ENCODE data around the gene TSPAN9. TPM values are rescaled to one million over a fixed set of nuclear protein-coding genes. Genes with fewer than 3 reads are reported as not detected.
A peak's percentile ranks its signal among the peaks of the same experiment; 100 is the strongest.

Gene TSPAN9
- total RNA-seq, 1 experiment from 2014 or later: 13.2 TPM

- no peaks in the 10 kb centered on the region for H3K9me3 ChIP-seq (ENCODE audit: control insufficient read depth in 1 of 2, insufficient read depth in 1 of 2, low read depth in 1 of 2, low read length in 2 of 2)
- H4K20me1 ChIP-seq (ENCODE audit: insufficient read depth): no peaks in the 10 kb centered on the region
- no peaks in the 10 kb centered on the region for H3K79me2 ChIP-seq (ENCODE audit: insufficient read depth, low read length)
- no peaks in the 10 kb centered on the region; the same call in 1 of the 2 replicates for H3K27me3 ChIP-seq (ENCODE audit: insufficient read depth, low read length)
- ChIA-PET POLR2A (no interaction called here), RAD21 (ENCODE audit: low non-redundant PET in 1 of 2, low total read pairs in 2 of 2, uncharacterized antibody in 2 of 2, unreplicated experiment in 2 of 2) (interaction anchor here (1.0 to 1.9 kb wide), 4 partner anchors 40 to 202 kb away, joined by 3 to 7 read pairs (median 4); no protein-coding TSS in a partner anchor), CTCF (interaction anchor here (0.6 to 3.9 kb wide), 20 partner anchors 8 to 730 kb away, joined by 3 to 39 read pairs (median 4); no protein-coding TSS in a partner anchor)
- H3K4me3 ChIP-seq (replicated peaks in 1 of 2; ENCODE audit: low read depth in 1 of 2, low read length in 2 of 2): no peak overlapping the region
- DNase-seq (ENCODE audit: low read depth, low spot score): peak; percentile 72
- H3K27ac ChIP-seq (ENCODE audit: low read depth, low read length): no peak overlapping the region
- peak; percentile 61 for ATAC-seq
- H2AFZ ChIP-seq (ENCODE audit: low read depth, low read length, poor library complexity, severe bottlenecking): peak overlapping the region; percentile 63
- peak overlapping the region; percentile 15; the same call in 1 of the 2 replicates for H3K4me2 ChIP-seq (ENCODE audit: low read length)
- peaks cover 11 to 27% of the 10 kb centered on the region in 2 experiments; a peak in 3 of 4 replicates for H3K4me1 ChIP-seq (ENCODE audit: control insufficient read depth in 1 of 2, insufficient read depth in 2 of 2, low read length in 2 of 2)
- no TSS peak for BruUV-seq (replicated peaks)
- intact Hi-C loops (cut with micrococcal nuclease): loop anchor here (1.0 to 5.0 kb wide), 3 partner anchors 130 to 369 kb away; no protein-coding TSS in a partner anchor
- H3K36me3 ChIP-seq (ENCODE audit: control insufficient read depth in 1 of 2, insufficient read depth in 2 of 2, low read length in 2 of 2): no peaks in the 10 kb centered on the region
- no peak overlapping the region for H3K9ac ChIP-seq (ENCODE audit: low read length)
- TF ChIP-seq ZFX (IDR thresholded peaks at IDR 0.05) (no peak), YY1 (IDR thresholded peaks at IDR 0.05; ENCODE audit: extremely low read depth, insufficient replicate concordance, low read depth, low read length) (peak; percentile 34), ZNF274 (IDR thresholded peaks at IDR 0.05; ENCODE audit: low read depth, low read length) (no peak), EGR1 (IDR thresholded peaks at IDR 0.05; ENCODE audit: low read depth) (no peak), ATF3 (IDR thresholded peaks at IDR 0.05) (no peak), RAD21 (IDR thresholded peaks at IDR 0.05; ENCODE audit: low read depth) (peak; percentile 83), CTCF (IDR thresholded peaks at IDR 0.05 in 2 of 3, conservative IDR thresholded peaks at IDR 0.05 in 1 of 3; ENCODE audit: borderline replicate concordance in 1 of 3, insufficient read depth in 1 of 3, low read depth in 2 of 3, low read length in 2 of 3) (peak; percentile 74 to 99 (median 99); a peak in 5 of 6 replicates), CBX3 (IDR thresholded peaks at IDR 0.05; ENCODE audit: low read depth) (peak; percentile 44; the same call in 1 of the 2 replicates)
- no peaks in the 10 kb centered on the region for H3K9me2 ChIP-seq (ENCODE audit: insufficient read depth)
These were observed 3.5 kb upstream of the TSPAN9 start for GRCh38 chr12:3073438-3074250.

All from HCT116 (cell line).